K562 (cell line): ENCODE results near the gene CCDC27. TPM values are rescaled to one million over a fixed set of nuclear protein-coding genes. Genes with fewer than 3 reads are reported as not detected.

Experiments used
- BCOR ChIP-seq: fragments of 450-650 bp; IDR thresholded peaks from 2 replicates; pipeline ENCODE4 v1.6.1; 2016
- FOXA3 ChIP-seq, 2 experiments: fragments of 450-650 bp in 1 of 2; sonication (generic) in 1 of 2; formaldehyde crosslinking; IDR thresholded peaks in 1 of 2; conservative IDR thresholded peaks in 1 of 2; 2 replicates each; pipeline versions ENCODE4 v1.4.0 to v1.8.0; 2020 to 2022; ENCODE audit warnings: mild to moderate bottlenecking in 2 of 2, missing genetic modification reagents in 1 of 2
- MGA ChIP-seq: fragments of 450-650 bp; IDR thresholded peaks from 2 replicates; pipeline ENCODE4 v1.6.1; 2016; ENCODE audit warnings: mild to moderate bottlenecking, moderate library complexity
- MITF ChIP-seq: IDR thresholded peaks from 2 replicates; pipeline ENCODE4 v1.6.1; 2014; ENCODE audit warnings: antibody characterized with exemption
- NCOA4 ChIP-seq: fragments of 450-650 bp; IDR thresholded peaks from 2 replicates; pipeline ENCODE4 v1.6.1; 2018; ENCODE audit warnings: mild to moderate bottlenecking; ENCODE audit not compliant: partially characterized antibody
- NCOR1 ChIP-seq: fragments of 450-650 bp; IDR thresholded peaks from 2 replicates; pipeline ENCODE4 v1.6.1; 2016; ENCODE audit warnings: mild to moderate bottlenecking, moderate library complexity
- PHF20 ChIP-seq: fragments of 450-650 bp; IDR thresholded peaks from 2 replicates; pipeline ENCODE4 v1.6.1; 2018; ENCODE audit not compliant: partially characterized antibody
- POLR2AphosphoS5 ChIP-seq: IDR thresholded peaks from 2 replicates; pipeline ENCODE4 v1.6.1; 2011; ENCODE audit warnings: mild to moderate bottlenecking, low read depth, low read length, moderate library complexity; ENCODE audit not compliant: control insufficient read depth, insufficient read depth
- SMARCC2 ChIP-seq: fragments of 450-650 bp; IDR thresholded peaks from 2 replicates; pipeline ENCODE4 v1.6.1; 2017; ENCODE audit warnings: antibody characterized with exemption, moderate library complexity, mild to moderate bottlenecking, low read depth
- STAT5A ChIP-seq: IDR thresholded peaks from 2 replicates; pipeline ENCODE4 v1.6.1; 2012; ENCODE audit warnings: low read length, inconsistent platforms, borderline replicate concordance
- ZBTB26 ChIP-seq: fragments of 450-650 bp; formaldehyde crosslinking; IDR thresholded peaks from 2 replicates; pipeline ENCODE4 v1.4.0; 2022; ENCODE audit warnings: missing genetic modification characterization
- ZNF146 ChIP-seq: IDR thresholded peaks from one replicate; pipeline ENCODE4 v1.6.1; 2018; ENCODE audit warnings: missing compliant biosample characterization; ENCODE audit not compliant: unreplicated experiment
- ZNF24 ChIP-seq: fragments of 450-650 bp; IDR thresholded peaks from 2 replicates; pipeline ENCODE4 v1.6.1; 2016
- polyA plus RNA-seq, 8 experiments: library from polyadenylated mRNA; depleted of rRNA in 4 of 8; stranded (reverse) in 5 of 8; unstranded in 3 of 8; fragments of >200 nt; fragmentation: Nextera tagmentation in 2 of 8; fragmentation: Illumina TruSeq in 1 of 8; extraction: Ambion mirVana in 2 of 8; extraction: Trizol in 1 of 8; gene quantifications; 2 replicates each; pipeline versions ENCODE4 v1.2.1 to v1.2.3, GENCODE V29; 2011 to 2014; ENCODE audit warnings: inconsistent platforms in 1 of 8, missing spikeins in 1 of 8
- total RNA-seq, 7 experiments: library from RNA; depleted of rRNA in 6 of 7; stranded (reverse); fragments of >200 nt in 6 of 7; fragmentation: Illumina TruSeq in 2 of 7; extraction: Trizol in 2 of 7; gene quantifications; 2 replicates each; pipeline versions ENCODE4 v1.2.1 to v1.2.3, GENCODE V29; 2011 to 2021; ENCODE audit warnings: low replicate concordance in 1 of 7

CCDC27 gene
- total and polyA plus RNA-seq, 9 of the 15 experiments (the other 6 are each of a cell fraction or from before 2014, with no cell fraction given) = 0.01 to 0.04 TPM; not detected in 7

GRCh38 chr1:3796215-3797061, 44.2 kb downstream of the CCDC27 start, which contains the start of gene LRRC47 (continued):
- TF ChIP-seq FOXA3 (CRISPR knock-in tag; conservative IDR thresholded peaks at IDR 0.05 in 1 of 2, IDR thresholded peaks at IDR 0.05 in 1 of 2) (no peak), MITF (no peak; the same call in 1 of the 2 replicates), STAT5A (peak; percentile 50; the same call in 1 of the 2 replicates), ZBTB26 (CRISPR knock-in tag) (peak; percentile 14; the same call in 1 of the 2 replicates), POLR2AphosphoS5 (peak; percentile 65; the same call in 1 of the 2 replicates), PHF20 (peak; percentile 94), BCOR (0 out of 2 replicates have a peak, but pooled peaks have one; percentile 20), MGA (peak; percentile 60), NCOR1 (peak; percentile 30), SMARCC2 (no peak; the same call in 1 of the 2 replicates), NCOA4 (no peak), ZNF24 (no peak), ZNF146 (no peak)
